PC-9 (cell line): ENCODE measurements around the gene THY1.

Source experiments
- CTCF ChIP-seq: fragments of 200-600 bp; sonication (generic); conservative IDR thresholded peaks from 2 replicates; pipeline ENCODE4 v1.6.1; 2017; ENCODE audit warnings: mixed run types, antibody characterized with exemption, mild to moderate bottlenecking, moderate library complexity
- EZH2 ChIP-seq: fragments of 200-600 bp; sonication (generic); IDR thresholded peaks from 2 replicates; pipeline ENCODE4 v1.8.0; 2017; ENCODE audit warnings: antibody characterized with exemption, low read depth

GRCh38 chr11:119441898-119442243 lies 18.9 kb upstream of the THY1 start:
- no peak for TF ChIP-seq CTCF
- TF ChIP-seq EZH2, result no peak
